B cell (primary cell): ENCODE results near the gene OGT. TPM values are rescaled to one million over a fixed set of nuclear protein-coding genes. Genes with fewer than 3 reads are reported as not detected.

ENCODE experiments used
- ATAC-seq: fragments of 200-7000 bp; cut with Tn5 transposase; one replicate; pipeline ENCODE4 v1.10.0; 2021; ENCODE audit warnings: low read depth, mild to moderate bottlenecking, moderate number of reproducible peaks, moderate library complexity
- CTCF ChIA-PET: fragments of 350-600 bp; sonication (Branson Sonifier 250); formaldehyde crosslinking; loops from one replicate; lab custom pipeline; 2021; ENCODE audit warnings: antibody characterized with exemption, inconsistent platforms; lab: Charles Lee
- POLR2A ChIA-PET: fragments of 350-600 bp; sonication (Branson Sonifier 250); formaldehyde crosslinking; loops from one replicate; lab custom pipeline; 2021; ENCODE audit warnings: antibody characterized with exemption; lab: Charles Lee
- DNase-seq: peaks from one replicate; pipeline ENCODE4 v3.0.0; 2013
- H2AFZ ChIP-seq: 2 replicates; pipeline ENCODE4 v1.6.1; 2012; ENCODE audit warnings: mild to moderate bottlenecking, low read depth, low read length; ENCODE audit not compliant: insufficient read depth, poor library complexity, severe bottlenecking
- H3K27ac ChIP-seq, 2 donors: 1 replicate in 1 of 2; 2 replicates in 1 of 2; pipeline ENCODE4 v1.5.1; 2012 to 2013; ENCODE audit warnings: low read length in 2 of 2, mild to moderate bottlenecking in 2 of 2, moderate library complexity in 1 of 2
- H3K27me3 ChIP-seq, 4 experiments: fragments of 200-600 bp in 1 of 4; sonication (generic) in 1 of 4; replicated peaks in 1 of 4; 1 replicate in 2 of 4; 2 replicates in 2 of 4; pipeline versions ENCODE4 v1.6.1 to v1.7.0; 2013 to 2016; ENCODE audit warnings: low read length in 3 of 4, mild to moderate bottlenecking in 2 of 4, mixed read lengths in 1 of 4, moderate library complexity in 1 of 4; ENCODE audit not compliant: insufficient read depth in 4 of 4, control insufficient read depth in 3 of 4; ENCODE audit errors: control extremely low read depth in 1 of 4
- H3K36me3 ChIP-seq, 2 experiments: replicated peaks in 1 of 2; 1 replicate in 1 of 2; 2 replicates in 1 of 2; pipeline versions ENCODE4 v1.6.1 to v1.7.1; 2013; ENCODE audit warnings: low read length in 1 of 2; ENCODE audit not compliant: insufficient read depth in 2 of 2, control insufficient read depth in 1 of 2; ENCODE audit errors: control extremely low read depth in 1 of 2, extremely low read depth in 1 of 2
- H3K4me1 ChIP-seq, 2 donors: fragments of 200-600 bp in 1 of 2; sonication (generic) in 1 of 2; 1 replicate in 1 of 2; 2 replicates in 1 of 2; pipeline versions ENCODE4 v1.5.1 to v1.6.1; 2013 to 2017; ENCODE audit warnings: low read length in 2 of 2; ENCODE audit not compliant: control insufficient read depth in 2 of 2, insufficient read depth in 2 of 2
- H3K4me2 ChIP-seq: replicated peaks from 2 replicates; pipeline ENCODE3; 2012; ENCODE audit warnings: mild to moderate bottlenecking, low read depth, low read length; ENCODE audit not compliant: poor library complexity, severe bottlenecking
- H3K4me3 ChIP-seq, 5 experiments: fragments of 200-600 bp in 1 of 5; sonication (generic) in 1 of 5; 1 replicate in 3 of 5; 2 replicates in 2 of 5; pipeline versions ENCODE4 v1.5.1 to v1.7.0; 2011 to 2016; ENCODE audit warnings: low read length in 4 of 5, mild to moderate bottlenecking in 4 of 5, low read depth in 2 of 5, control low read depth in 1 of 5, moderate library complexity in 1 of 5; ENCODE audit not compliant: insufficient read depth in 1 of 5; ENCODE audit errors: control extremely low read depth in 1 of 5, extremely low read depth in 1 of 5
- H3K79me2 ChIP-seq: fragments of 200-600 bp; sonication (generic); one replicate; pipeline ENCODE4 v1.6.0; 2016; ENCODE audit warnings: low read length; ENCODE audit not compliant: control insufficient read depth, insufficient read depth
- H3K9ac ChIP-seq: fragments of 200-600 bp; sonication (generic); 2 replicates; pipeline ENCODE4 v1.6.1; 2017; ENCODE audit warnings: mild to moderate bottlenecking, low read length, moderate library complexity
- H3K9me3 ChIP-seq, 3 donors: one replicate each; pipeline versions ENCODE4 v1.6.1 to v1.7.1; 2013; ENCODE audit warnings: low read length in 2 of 3; ENCODE audit not compliant: control insufficient read depth in 2 of 3, insufficient read depth in 1 of 3; ENCODE audit errors: control extremely low read depth in 1 of 3
- H4K20me1 ChIP-seq: 2 replicates; pipeline ENCODE4 v1.6.0; 2012; ENCODE audit warnings: mild to moderate bottlenecking, low read length; ENCODE audit not compliant: insufficient read depth, control insufficient read depth, poor library complexity, severe bottlenecking
- H3K27ac Mint-ChIP-seq: one replicate; pipeline ENCODE4 v1.8.0; 2021; ENCODE audit warnings: mixed read lengths
- H3K27me3 Mint-ChIP-seq: one replicate; pipeline ENCODE4 v1.8.0; 2021; ENCODE audit warnings: mixed read lengths
- H3K4me1 Mint-ChIP-seq: one replicate; pipeline ENCODE4 v1.8.0; 2021; ENCODE audit warnings: mixed read lengths
- H3K4me3 Mint-ChIP-seq: one replicate; pipeline ENCODE4 v1.8.0; 2021; ENCODE audit warnings: mixed read lengths
- H3K9me3 Mint-ChIP-seq: one replicate; pipeline ENCODE4 v1.8.0; 2022; ENCODE audit warnings: mixed read lengths; ENCODE audit not compliant: insufficient read depth
- EZH2 ChIP-seq: IDR thresholded peaks from 2 replicates; pipeline ENCODE4 v1.6.1; 2012; ENCODE audit warnings: borderline replicate concordance, low read depth, mild to moderate bottlenecking, moderate library complexity, low read length; ENCODE audit not compliant: insufficient read depth, poor library complexity, severe bottlenecking
- WGBS: methylation state at CpG from one replicate; pipeline ENCODE4 v1.1.5; 2013; ENCODE audit warnings: missing lambda C conversion rate; ENCODE audit not compliant: insufficient coverage; 5-methylcytosine and 5-hydroxymethylcytosine counted together
- intact Hi-C: fragments of 100-400 bp; cut with micrococcal nuclease; formaldehyde crosslinking; loops from one replicate; pipeline ENCODE4 v1.10.0; 2022
- polyA plus RNA-seq: library from polyadenylated mRNA; depleted of rRNA; stranded (reverse); fragments of >200 nt; gene quantifications from 2 replicates; pipeline ENCODE4 v1.2.3, GENCODE V29; 2012
- total RNA-seq, 2 donors: library from RNA; stranded (reverse); fragments of 120-200 nt in 1 of 2; gene quantifications; 1 replicate in 1 of 2; 2 replicates in 1 of 2; pipeline versions ENCODE4 v1.2.3 to v1.2.4, GENCODE V29; 2013 to 2022
- TF ChIP-seq, protein P1 (sequence below): fragments of 200-600 bp; IDR thresholded peaks from one replicate; pipeline ENCODE4 v1.8.0; 2022; ENCODE audit warnings: antibody characterized with exemption, mild to moderate bottlenecking

The OGT gene
- total and polyA plus RNA-seq, 2 donors (not counting 1 experiment from before 2014, with no cell fraction given), result 235 to 307 TPM

DNA sequence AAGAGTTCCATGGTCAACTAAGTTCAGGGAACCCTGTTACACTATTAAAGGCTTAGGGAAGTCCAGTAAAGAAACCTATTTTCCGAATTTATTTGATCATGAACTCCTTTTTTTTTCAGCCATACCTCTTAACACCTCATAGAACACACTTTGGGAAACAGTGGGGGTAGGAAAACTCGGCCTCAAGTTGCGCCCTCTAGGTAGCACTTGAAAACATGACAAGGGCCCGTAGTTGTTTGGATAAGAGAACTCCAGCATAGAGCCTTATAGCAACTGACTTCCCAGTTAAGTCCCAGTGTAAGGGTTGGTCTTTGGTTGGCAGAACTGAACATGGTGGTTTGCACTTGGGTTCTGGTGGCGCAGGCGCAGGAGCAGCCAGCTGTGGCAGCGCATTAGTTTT is 14.4 kb downstream of the OGT start:
- Histone ChIP-seq H2AFZ (no peak overlapping the region), H3K36me3 (peaks cover 0 to 65% of the 10 kb centered on the region in 2 experiments), H3K4me3 (no peak overlapping the region), H3K9me3 (no peaks in the 10 kb centered on the region), H4K20me1 (peaks cover 4% of the 10 kb centered on the region), H3K27ac (no peak overlapping the region), H3K9ac (no peak overlapping the region), H3K4me1 (peaks cover 7 to 8% of the 10 kb centered on the region in 2 donors), H3K79me2 (peaks cover 72% of the 10 kb centered on the region), H3K4me2 (no peak overlapping the region), H3K27me3 (no peaks in the 10 kb centered on the region)
- ATAC-seq (no peak), DNase-seq (no peak)
- Mint-ChIP-seq H3K27ac (no peak overlapping the region), H3K27me3 (no peaks in the 10 kb centered on the region), H3K9me3 (no peaks in the 10 kb centered on the region), H3K4me3 (no peak overlapping the region), H3K4me1 (peaks cover 12% of the 10 kb centered on the region)
- ChIA-PET CTCF (no interaction called here), POLR2A (no interaction called here)
- TF ChIP-seq EZH2, result no peak
- TF ChIP-seq, protein P1, sequence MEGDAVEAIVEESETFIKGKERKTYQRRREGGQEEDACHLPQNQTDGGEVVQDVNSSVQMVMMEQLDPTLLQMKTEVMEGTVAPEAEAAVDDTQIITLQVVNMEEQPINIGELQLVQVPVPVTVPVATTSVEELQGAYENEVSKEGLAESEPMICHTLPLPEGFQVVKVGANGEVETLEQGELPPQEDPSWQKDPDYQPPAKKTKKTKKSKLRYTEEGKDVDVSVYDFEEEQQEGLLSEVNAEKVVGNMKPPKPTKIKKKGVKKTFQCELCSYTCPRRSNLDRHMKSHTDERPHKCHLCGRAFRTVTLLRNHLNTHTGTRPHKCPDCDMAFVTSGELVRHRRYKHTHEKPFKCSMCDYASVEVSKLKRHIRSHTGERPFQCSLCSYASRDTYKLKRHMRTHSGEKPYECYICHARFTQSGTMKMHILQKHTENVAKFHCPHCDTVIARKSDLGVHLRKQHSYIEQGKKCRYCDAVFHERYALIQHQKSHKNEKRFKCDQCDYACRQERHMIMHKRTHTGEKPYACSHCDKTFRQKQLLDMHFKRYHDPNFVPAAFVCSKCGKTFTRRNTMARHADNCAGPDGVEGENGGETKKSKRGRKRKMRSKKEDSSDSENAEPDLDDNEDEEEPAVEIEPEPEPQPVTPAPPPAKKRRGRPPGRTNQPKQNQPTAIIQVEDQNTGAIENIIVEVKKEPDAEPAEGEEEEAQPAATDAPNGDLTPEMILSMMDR, result no peak
- intact Hi-C loops, result loop anchor here (10.0 kb wide), 1 partner anchor 93 kb away; no protein-coding TSS in a partner anchor
- WGBS, result no CpG with 5 or more reads among the region's 7 CpGs

DNA sequence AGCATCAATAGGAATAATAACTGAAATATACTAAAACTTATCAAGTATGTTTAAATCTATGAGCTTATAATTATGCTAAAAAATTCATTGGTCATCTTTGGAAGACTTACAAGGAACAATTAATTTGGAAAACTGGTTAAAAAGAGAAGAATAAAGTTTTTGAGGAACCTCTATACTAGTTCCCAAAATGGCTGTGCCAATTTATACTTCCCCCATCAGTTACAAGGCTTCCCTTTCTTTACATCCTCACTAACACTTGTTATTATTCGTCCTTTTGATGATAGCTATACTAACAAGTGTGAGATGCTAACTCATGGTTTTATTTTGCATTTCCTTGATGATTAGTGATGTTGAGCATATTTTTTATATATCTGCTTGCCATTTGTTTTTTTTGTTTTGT is 17.1 kb downstream of the OGT start:
- no peak for DNase-seq
- WGBS, result no CpG with 5 or more reads among the region's 1 CpG
- Mint-ChIP-seq H3K27me3 (no peaks in the 10 kb centered on the region), H3K27ac (no peak overlapping the region), H3K9me3 (no peaks in the 10 kb centered on the region), H3K4me3 (no peak overlapping the region), H3K4me1 (no peaks in the 10 kb centered on the region)
- Histone ChIP-seq H3K4me3 (no peak overlapping the region), H3K36me3 (peaks cover 1 to 58% of the 10 kb centered on the region in 2 experiments), H3K27me3 (no peaks in the 10 kb centered on the region), H2AFZ (no peak overlapping the region), H3K4me1 (no peaks in the 10 kb centered on the region), H3K4me2 (no peak overlapping the region), H4K20me1 (peaks cover 8% of the 10 kb centered on the region), H3K9me3 (no peaks in the 10 kb centered on the region), H3K79me2 (peaks cover 53% of the 10 kb centered on the region), H3K27ac (no peak overlapping the region), H3K9ac (no peak overlapping the region)
- TF ChIP-seq EZH2, result no peak
- TF ChIP-seq, protein P1, result no peak
- ATAC-seq, result no peak
- POLR2A ChIA-PET, result no interaction called here
- intact Hi-C loops, result loop anchor here (10.0 kb wide), 1 partner anchor 95 kb away; no protein-coding TSS in a partner anchor
- CTCF ChIA-PET, result interaction anchor here (1.2 kb wide), 1 partner anchor 15 kb away, joined by 3 read pairs; no protein-coding TSS in a partner anchor
